Heart left ventricle (tissue), 16 donors: Measurements from ENCODE around the gene PDE10A. TPM values are rescaled to one million over a fixed set of nuclear protein-coding genes. Genes with fewer than 3 reads are reported as not detected.

Source experiments
- ATAC-seq, 4 donors: fragments of 200-7000 bp; cut with Tn5 transposase; one replicate each; pipeline ENCODE4 v1.9.1; 2020 to 2022; ENCODE audit warnings: moderate library complexity in 4 of 4, mild to moderate bottlenecking in 3 of 4, moderate number of reproducible peaks in 1 of 4
- DNase-seq, 5 donors: peaks; one replicate each; pipeline ENCODE4 v3.0.0-alpha.2; 2020
- H3K27ac ChIP-seq, 12 donors: fragments of 200-600 bp; sonication (generic) in 4 of 12; one replicate each; pipeline versions ENCODE4 v1.5.0 to v1.8.0; 2016 to 2022; ENCODE audit warnings: mild to moderate bottlenecking in 2 of 12
- H3K27me3 ChIP-seq, 9 donors: fragments of 200-600 bp; sonication (generic) in 2 of 9; one replicate each; pipeline versions ENCODE4 v1.5.1 to v1.8.0; 2016 to 2022; ENCODE audit warnings: mild to moderate bottlenecking in 3 of 9
- H3K36me3 ChIP-seq, 9 donors: fragments of 200-600 bp; sonication (generic) in 2 of 9; one replicate each; pipeline versions ENCODE4 v1.5.0 to v1.8.0; 2018 to 2022; ENCODE audit warnings: mild to moderate bottlenecking in 2 of 9
- H3K4me1 ChIP-seq, 12 donors: fragments of 200-600 bp; sonication (generic) in 4 of 12; one replicate each; pipeline versions ENCODE4 v1.5.0 to v1.8.0; 2016 to 2022; ENCODE audit warnings: mild to moderate bottlenecking in 3 of 12
- H3K4me3 ChIP-seq, 12 donors: fragments of 200-600 bp; sonication (generic) in 4 of 12; one replicate each; pipeline versions ENCODE4 v1.5.0 to v1.8.0; 2017 to 2022; ENCODE audit warnings: mild to moderate bottlenecking in 9 of 12, moderate library complexity in 4 of 12
- H3K9me3 ChIP-seq, 12 donors: fragments of 200-600 bp; sonication (generic) in 4 of 12; one replicate each; pipeline versions ENCODE4 v1.5.0 to v1.8.0; 2016 to 2022; ENCODE audit warnings: mild to moderate bottlenecking in 1 of 12
- CTCF ChIP-seq, 12 donors: fragments of 200-600 bp; sonication (generic) in 4 of 12; IDR thresholded peaks; one replicate each; pipeline versions ENCODE4 v1.5.0 to v1.8.0; 2018 to 2022; ENCODE audit warnings: antibody characterized with exemption in 12 of 12, mild to moderate bottlenecking in 5 of 12
- POLR2A ChIP-seq, 2 donors: fragments of 450-650 bp; IDR thresholded peaks; one replicate each; pipeline ENCODE4 v1.6.1; 2017; ENCODE audit warnings: antibody characterized with exemption in 2 of 2, mild to moderate bottlenecking in 2 of 2, moderate library complexity in 2 of 2
- WGBS, 4 donors: extraction: QIAGEN DNeasy Blood & Tissue Kit in 2 of 4; methylation state at CpG; one replicate each; pipeline versions ENCODE4 v1.1.5 to v1.1.7; 2013 to 2018; 5-methylcytosine and 5-hydroxymethylcytosine counted together
- intact Hi-C, 10 donors: fragments of 100-400 bp; cut with DNase I; formaldehyde crosslinking; loops; one replicate each; pipeline versions ENCODE4 v1.11.1 to v1.14.2; 2022
- polyA plus RNA-seq, 2 donors: library from polyadenylated mRNA; stranded (reverse); fragments of 200-250 nt; gene quantifications; one replicate each; pipeline ENCODE4 v1.2.3, GENCODE V29; 2013
- total RNA-seq, 9 donors: library from RNA; depleted of rRNA in 2 of 9; stranded (reverse); fragments of >200 nt in 2 of 9; fragmentation: NEBNext Ultra II Directional in 3 of 9; extraction: Animal tissue kit (Norgen Biotek cat#: 25700) in 3 of 9; gene quantifications; one replicate each; pipeline versions ENCODE4 v1.1.0 to v1.2.4, GENCODE V29; 2016 to 2023
- donor health status: ischemic (EF 13 %, LVEDD 7.1; RV severe dilation, severe dysfunction).
- donor health status: healthy with polysubstance abuse.
- donor health status: DM: no; HTN: yes; CAD: no.
- donor health status: DM: no; HTN: no; CAD: no.
- donor health status: ischemic (EF 25% LVEDD 6.9; RV normal size, moderate dysfunction).
- donor health status: ischemic (EF 25% LVEDD 5.7; RV mildly dilated, moderate dysfunction).
- donor health status: healthy.
- donor health status: DM: yes; HTN: yes; CAD: no.
- donor health status: ischemic (EF 35%, LVEDD 5.7; RV mildly dilated, moderate dysfunction).
- donor health status: nonischemic (EF 11% LVEDD 7.7; RV severe dilation, severe dysfunction).
- donor health status: DM: yes; HTN: yes; CAD: no.
- donor health status: PGD.
- donor health status: ischemic (EF 29% LVEDD 5.4; RV normal size, mild dysfunction).
- donor health status: nonischemic (EF 23%, LVEDD 6.1; RV moderate dilation, normal function).

The PDE10A gene
- total and polyA plus RNA-seq, 11 donors: 4.2 to 22.4 (median 12.8) TPM

- ATAC-seq (no peak), DNase-seq (no peak)
- Histone ChIP-seq H3K4me1 (peaks cover 0 to 25% (median 11%) of the 10 kb centered on the region in 12 donors), H3K27me3 (no peaks in the 10 kb centered on the region), H3K9me3 (no peaks in the 10 kb centered on the region), H3K27ac (no peak overlapping the region), H3K36me3 (no peaks in the 10 kb centered on the region), H3K4me3 (no peak overlapping the region)
- 58 to 64% (median 62%) methylated on average over 5 of the region's 5 CpGs for WGBS, 4 donors
- no peak for TF ChIP-seq CTCF (IDR thresholded peaks at IDR 0.05)
- intact Hi-C loops: no loop called here
Observed at GRCh38 chr6:165705941-165706340, 42.9 kb upstream of the PDE10A start.

GRCh38 chr6:165704045-165704748, 41.2 kb upstream of the PDE10A start:
- 32 to 47% (median 39%) methylated on average over 9 of the region's 9 CpGs for WGBS, 4 donors
- H3K27me3 ChIP-seq: no peaks in the 10 kb centered on the region
- H3K4me1 ChIP-seq: peaks cover 0 to 28% (median 12%) of the 10 kb centered on the region in 12 donors
- H3K4me3 ChIP-seq: no peak overlapping the region
- no peak for DNase-seq
- H3K27ac ChIP-seq: no peak overlapping the region
- intact Hi-C loops: loop anchor here in 1 of 10 donors (5.0 kb wide), 1 partner anchor 37 kb away; no protein-coding TSS in a partner anchor
- TF ChIP-seq POLR2A (IDR thresholded peaks at IDR 0.05) (no peak), CTCF (IDR thresholded peaks at IDR 0.05) (no peak)
- H3K9me3 ChIP-seq: peaks cover 0 to 9% (median 4%) of the 10 kb centered on the region in 12 donors
- ATAC-seq: peak in 2 of 4 donors; percentile 11 to 23
- H3K36me3 ChIP-seq: no peaks in the 10 kb centered on the region

- peak overlapping the region in 5 of 12 donors; percentile 11 to 84 (median 63) for H3K27ac ChIP-seq
- WGBS, 4 donors: 65 to 78% (median 66%) methylated on average over 10 of the region's 10 CpGs
- H3K4me3 ChIP-seq: no peak overlapping the region
- ATAC-seq: peak in 1 of 4 donors; percentile 14
- H3K36me3 ChIP-seq: no peaks in the 10 kb centered on the region
- DNase-seq: no peak
- H3K27me3 ChIP-seq: no peaks in the 10 kb centered on the region
- peaks cover 0 to 24% (median 10%) of the 10 kb centered on the region in 12 donors for H3K9me3 ChIP-seq
- intact Hi-C loops: loop anchor here in 1 of 10 donors (5.0 kb wide), 1 partner anchor 35 kb away; no protein-coding TSS in a partner anchor
- H3K4me1 ChIP-seq: peaks cover 0 to 28% (median 12%) of the 10 kb centered on the region in 12 donors
- TF ChIP-seq POLR2A (IDR thresholded peaks at IDR 0.05) (no peak), CTCF (IDR thresholded peaks at IDR 0.05) (no peak)
Observed at GRCh38 chr6:165702669-165703068, 39.6 kb upstream of the PDE10A start.

- ATAC-seq: peak in 3 of 4 donors; percentile 44 to 54 (median 45)
- DNase-seq: no peak
- Histone ChIP-seq H3K27me3 (no peaks in the 10 kb centered on the region), H3K4me3 (no peak overlapping the region), H3K27ac (peak overlapping the region in 9 of 12 donors; percentile 30 to 84 (median 67)), H3K36me3 (no peaks in the 10 kb centered on the region), H3K4me1 (peaks cover 0 to 28% (median 12%) of the 10 kb centered on the region in 12 donors), H3K9me3 (peaks cover 0 to 28% (median 10%) of the 10 kb centered on the region in 12 donors)
- 67 to 73% (median 71%) methylated on average over 11 of the region's 11 CpGs for WGBS, 4 donors
- no peak for TF ChIP-seq CTCF (IDR thresholded peaks at IDR 0.05)
- TF ChIP-seq POLR2A (IDR thresholded peaks at IDR 0.05): no peak
- intact Hi-C loops: loop anchor here in 2 of 10 donors (2.0 to 5.0 kb wide), 2 partner anchors 34 to 39 kb away; partner anchors contain the start of gene PDE10A (in 1 of the 2)
Observed at GRCh38 chr6:165701564-165702354, 38.7 kb upstream of the PDE10A start.
